Activated CD4-positive, CD25-positive, alpha-beta regulatory T cell treated with anti-CD3 and anti-CD28 coated beads, Interleukin-2, amount 50 U/mL, for 72 hours (primary cell): Measurements from ENCODE around the gene KRT3.

Experiments used
- DNase-seq: peaks from one replicate; pipeline ENCODE4 v3.0.0; 2021

The KRT3 gene

DNA sequence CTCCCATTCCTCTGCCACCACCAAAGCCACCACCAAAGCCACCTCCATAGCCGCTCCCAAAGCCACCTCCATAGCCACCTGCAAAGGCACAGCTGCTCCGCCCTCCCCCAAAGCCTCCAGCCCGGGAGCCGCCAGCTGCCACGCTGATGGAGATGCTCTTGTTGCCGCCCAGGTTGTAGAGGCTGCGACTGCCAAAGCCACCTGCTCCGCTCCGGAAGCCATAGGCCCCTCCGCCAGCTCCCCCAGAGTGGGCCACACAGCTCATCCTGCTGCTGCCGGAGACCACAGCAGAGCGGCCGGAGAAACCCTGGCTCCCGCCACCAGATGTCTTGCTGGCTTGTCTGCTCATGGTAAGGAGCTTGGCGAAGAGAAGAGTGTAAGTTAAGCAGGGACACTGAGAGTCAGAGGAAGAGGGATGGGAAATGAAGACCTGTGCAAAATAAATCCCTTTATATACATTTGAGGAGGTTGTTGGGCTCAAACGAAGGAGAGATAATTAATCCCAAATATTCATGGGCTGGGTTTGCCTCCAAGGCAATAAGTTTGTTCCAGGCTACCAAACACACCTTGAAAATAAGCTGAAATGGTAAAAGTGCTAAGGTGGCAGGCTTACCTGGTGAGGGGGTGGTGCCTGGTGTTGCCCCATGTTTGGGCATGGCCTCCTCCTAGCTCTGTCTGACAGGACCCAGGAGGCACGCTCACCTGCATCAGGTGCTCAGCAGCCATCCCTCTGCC, at the start of gene KRT3:
Gene KRT3 (minus strand): TSS at position 424 of the 735 bp plus-strand sequence. CDS start 75 bp downstream, at position 349.
- no peak for DNase-seq

DNA sequence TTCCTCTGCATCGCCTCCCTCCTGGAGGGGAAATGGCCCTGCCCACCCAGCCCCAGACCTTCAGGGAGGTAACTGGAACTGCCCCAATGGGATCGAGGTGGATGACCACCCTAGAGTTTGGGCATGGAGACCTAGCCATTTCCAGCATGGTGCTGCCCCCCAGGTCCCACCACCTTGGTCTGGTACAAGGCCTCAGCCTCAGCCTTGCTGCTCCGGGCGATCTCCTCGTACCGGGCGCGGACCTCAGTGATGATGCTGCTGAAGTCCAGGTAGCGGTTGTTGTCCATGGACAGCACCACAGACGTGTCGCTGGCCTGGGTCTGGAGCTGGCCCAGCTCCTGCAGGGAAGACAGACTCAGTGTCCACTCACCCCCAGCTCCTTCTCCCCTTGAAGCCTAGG, 48.5 kb upstream of the KRT3 start:
- no peak for DNase-seq

DNA sequence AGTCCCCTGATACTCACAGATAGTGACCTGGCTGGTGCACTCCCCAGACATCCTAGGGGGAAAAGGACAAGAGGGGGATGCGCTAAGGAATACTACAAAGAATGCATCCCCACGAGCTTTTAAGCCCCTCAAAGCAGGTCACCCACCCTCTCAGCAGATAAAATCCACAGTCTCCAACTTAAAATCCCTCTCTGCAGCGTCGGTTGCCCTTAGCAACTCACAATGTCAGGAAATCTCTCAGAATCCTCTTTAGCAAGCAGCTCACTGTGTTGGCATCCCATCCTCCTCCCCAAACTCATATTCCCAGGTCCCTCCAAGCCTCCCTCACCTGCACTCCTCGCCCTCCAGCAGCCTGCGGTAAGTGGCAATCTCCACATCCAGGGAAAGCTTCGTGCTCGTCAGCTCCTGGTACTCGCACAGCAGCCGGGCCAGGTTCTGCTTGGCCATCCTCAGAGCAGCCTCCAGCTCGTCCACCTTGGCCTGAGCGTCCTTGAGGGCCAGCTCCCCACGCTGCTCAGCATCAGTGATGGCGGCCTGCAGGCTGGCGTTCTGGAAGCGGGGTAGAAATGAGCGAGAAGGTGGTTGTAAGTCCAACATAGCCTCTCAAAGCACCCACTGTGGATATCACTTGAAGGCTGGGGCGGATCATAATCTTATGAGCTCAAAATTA, 43.7 kb upstream of the KRT3 start:
- no peak for DNase-seq

DNA sequence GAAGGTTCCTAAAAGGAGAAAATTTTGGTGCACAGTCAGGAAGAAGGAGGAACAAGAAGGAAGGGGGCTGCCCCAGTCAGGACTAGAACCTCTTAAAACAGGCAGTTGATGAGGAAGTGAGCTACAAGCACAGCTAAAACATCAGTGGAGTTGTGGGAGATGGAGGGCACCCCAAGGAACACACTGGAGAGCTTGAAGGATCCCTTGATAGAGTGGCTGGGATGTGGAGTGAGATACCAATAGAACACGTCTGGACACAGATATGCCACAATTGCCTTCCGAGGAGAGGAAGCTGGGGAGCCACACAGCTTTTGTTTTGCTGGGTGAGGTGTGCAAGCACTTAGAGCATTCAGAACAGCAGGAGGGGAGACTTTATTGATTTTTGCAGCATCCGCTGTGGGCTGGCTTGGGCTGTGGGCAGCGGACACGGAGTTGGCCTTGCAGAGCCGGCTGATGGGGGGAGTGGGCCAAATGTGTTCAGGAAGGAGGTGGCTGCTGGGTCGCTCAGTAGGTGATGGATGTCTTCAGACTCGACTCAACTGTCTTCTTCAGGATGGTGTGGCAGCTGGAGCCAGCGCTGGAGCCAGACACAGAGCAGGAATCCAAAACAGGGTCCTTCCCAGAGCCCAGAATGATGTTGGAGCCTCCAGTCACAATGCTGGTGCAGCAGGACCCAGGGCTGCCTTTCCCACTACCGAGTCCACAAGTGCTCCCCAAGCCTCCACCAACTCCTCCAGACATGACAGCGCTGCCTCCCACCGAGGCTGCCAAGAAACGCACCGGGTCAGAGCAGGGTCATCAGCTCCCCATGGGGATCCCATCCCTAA, 42.9 kb upstream of the KRT3 start:
- no peak for DNase-seq

DNA sequence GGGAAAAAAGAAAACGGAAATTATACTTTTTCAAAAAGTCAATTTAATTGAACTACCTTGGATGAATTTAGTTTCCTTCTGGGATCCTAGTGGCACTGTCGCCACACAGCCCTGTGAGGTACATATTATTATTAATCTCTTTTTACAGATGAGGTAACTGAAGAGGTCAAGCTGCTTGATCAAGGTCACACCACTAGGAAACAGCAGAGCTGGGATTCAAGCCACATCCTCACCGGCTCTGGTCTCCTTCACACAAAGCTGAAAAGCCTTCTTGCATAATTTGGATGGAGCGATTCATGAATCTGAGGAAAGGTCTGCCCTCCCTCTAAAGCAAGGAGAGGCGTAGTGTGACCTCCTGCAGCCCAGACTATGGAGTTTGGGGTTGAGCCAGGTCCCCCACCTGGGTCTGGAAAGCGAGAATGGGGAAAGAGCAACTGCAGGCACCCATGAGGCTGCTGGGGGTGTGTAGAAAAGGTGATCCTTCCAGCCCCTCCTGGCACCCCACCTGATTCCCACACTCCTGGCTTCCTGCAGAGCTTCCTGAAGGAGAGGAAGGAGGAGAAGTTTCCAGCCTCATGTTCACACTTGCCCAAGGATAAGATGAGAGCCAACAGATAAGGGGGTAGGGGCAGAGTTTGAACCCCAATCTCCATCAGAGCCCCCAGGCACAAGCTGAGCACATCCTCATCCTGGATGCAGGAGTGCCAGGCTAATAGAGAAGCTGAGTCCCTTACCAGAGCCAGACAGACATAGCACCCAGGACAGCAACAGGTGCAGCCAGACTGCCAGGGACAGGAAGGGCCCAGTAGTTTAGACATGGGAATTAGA, 42.1 kb upstream of the KRT3 start:
- DNase-seq = no peak

DNA sequence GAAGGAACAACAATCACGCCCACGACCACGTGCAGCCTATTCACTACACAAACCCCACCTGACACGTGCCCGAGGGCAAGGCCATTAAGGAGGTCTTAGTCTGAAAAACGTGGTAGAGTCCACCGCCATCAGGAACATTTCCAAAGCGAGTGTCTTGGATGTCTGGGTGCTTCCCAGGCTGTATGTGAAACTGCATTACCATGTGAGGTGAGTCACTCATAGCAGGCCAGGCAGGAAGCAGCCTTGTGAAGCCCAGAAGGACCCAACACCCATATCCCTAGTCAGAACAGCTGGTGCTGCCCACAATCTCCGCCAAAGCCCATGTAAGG, 41.5 kb upstream of the KRT3 start:
- no peak for DNase-seq

DNA sequence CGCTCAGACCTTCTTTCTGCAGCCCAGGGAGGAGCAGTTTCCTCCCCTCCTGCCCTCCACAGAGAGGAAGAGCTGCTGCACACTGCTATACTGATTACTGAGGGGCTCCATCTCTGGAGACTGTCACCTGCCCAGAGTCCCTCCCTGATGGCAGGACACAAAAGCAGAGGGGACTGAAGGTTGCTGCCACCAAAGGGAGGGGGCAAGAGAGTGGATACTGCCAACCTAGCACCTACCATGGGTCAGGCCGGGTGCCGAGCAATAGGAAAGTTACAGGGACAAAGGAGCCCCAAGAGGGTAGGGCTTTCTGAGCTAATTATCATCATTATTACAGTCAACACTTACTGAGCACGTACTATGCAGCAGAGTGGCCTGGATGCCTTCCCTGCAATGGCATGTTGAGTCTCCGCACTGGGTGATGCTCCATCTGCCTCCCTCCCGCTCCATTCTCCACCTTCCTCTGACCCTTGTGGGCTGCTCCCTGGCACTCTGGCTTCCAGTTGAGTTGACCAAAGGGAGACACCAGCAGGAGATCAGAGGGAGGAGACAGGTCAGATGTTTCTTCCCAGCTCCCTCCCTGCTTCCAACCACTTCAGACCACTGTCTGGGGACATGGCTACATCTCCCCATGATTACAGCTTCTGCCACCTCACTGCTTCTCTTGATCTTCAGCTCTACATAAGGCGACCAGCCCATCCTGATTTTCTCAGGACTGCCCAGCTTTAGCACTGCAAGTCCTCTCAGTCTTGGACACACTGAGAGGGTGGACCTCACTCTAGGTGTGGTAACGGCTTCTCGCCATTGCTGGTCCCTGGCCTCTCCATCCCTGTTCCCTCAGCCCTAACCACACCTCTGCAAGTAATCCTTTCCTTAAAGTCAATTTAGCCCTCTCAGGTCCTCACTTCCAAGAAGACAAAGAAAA, 40.8 kb upstream of the KRT3 start:
- DNase-seq = no peak

DNA sequence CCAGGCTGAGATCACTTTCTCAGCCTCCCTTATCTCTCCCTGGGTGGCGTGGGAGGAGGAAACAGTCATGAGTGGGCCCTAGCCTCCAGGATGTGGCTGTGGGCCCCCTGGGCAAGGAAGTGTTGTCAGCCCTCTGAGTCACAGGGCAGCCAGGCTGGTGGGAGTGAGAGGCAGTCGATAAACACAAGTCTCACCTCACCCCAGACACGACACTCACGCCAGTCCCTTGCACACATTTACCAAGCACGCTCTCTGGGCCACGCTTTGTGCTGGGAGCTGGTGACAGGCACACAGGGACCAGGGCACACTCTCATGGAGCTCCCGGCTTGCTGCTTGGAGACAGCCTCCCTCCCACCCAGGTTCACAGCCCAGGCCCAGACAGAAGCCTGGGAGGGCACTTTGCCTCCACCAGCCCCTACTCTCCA, 40.1 kb upstream of the KRT3 start:
- no peak for DNase-seq

DNA sequence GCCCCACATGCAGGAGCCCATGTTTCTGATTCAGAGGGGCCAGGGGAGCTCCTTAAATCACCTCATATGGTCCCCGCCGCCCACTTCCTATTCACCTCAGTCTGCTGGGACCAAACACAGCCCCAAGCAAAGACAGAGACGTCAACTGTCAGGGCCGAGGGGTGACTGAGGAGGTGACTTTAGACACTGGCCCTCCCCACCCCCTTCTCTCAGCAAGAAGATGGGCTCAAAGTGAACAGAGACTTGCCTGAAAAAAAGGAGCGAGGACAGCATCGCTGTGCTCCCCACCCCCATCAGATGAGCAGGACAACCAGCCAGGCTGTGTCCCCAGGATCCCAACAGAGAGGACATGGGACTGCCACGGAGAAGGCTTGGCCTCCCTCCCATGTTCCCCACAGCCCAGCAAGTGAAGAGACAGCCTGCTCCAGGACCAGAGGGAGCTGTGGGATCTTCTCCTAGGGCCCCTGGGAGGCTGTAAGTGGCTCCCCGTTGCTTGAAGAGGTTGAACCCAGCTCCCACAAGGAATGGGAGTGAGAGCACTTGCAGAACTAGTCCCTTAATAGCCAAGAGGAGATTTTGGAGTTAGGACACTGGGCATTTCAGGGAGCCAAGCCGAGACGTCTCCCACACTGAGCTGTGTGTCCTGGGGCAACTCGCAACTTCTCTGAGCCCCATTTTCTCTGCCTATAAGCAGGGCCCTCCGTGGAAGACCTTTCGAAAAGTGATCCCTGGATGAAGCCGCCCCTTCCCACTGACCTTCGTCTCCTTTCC, 39.5 kb upstream of the KRT3 start:
- no peak for DNase-seq

DNA sequence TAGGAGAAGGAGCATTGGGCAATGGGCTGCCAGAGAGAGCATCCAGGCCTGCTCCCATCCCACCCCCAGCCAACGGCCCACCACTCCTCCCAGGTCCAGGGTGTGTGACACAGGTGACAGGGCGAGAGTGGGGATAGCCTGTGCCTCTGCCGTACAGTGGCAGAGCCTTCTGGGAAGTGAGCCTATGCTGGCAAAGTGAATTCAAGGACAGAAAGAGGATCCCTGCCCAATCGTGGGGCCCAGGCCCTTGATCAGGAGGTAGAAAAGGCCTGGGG, 38.7 kb upstream of the KRT3 start:
- DNase-seq = no peak

DNA sequence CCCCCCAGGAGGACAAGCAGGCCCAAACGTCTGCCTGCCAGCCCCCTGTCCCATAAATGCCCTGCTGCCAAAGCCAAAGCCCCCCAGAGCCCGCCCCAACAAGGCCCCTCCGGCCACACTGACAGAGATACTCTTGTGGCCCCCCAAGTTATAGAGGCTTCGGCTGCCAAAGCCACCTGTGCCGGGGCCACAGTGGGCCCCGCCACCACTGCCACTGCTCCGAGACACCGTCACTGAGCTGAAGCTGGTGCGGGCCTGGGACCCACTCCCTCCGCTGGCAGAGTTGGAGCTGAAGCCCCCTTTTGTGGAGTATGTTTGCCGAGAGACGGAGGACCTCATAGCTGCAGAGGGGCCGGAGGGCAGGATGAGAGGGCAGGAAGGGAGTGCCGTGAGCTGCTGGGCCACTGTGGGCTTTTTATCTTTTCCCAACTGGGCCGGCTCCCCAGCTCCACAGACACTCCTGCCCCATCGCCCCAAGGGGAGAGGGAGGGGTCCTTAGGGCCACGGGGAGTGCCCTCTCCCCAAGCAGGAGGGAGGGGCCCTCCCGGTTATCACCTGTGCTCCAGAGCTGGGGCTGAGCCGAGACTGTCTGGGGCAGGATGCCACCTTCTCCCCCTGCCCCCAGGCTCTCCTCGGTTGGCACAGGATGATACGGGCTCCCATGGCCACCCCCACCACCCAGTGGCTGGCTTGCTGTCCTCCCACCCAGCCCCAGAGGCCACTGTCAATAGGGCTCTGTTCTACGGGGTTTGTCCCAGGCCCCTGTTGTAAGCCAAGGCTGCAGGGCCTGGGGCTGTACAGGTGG, 38.2 kb upstream of the KRT3 start, which contains the start of gene KRT79:
Gene KRT79 (minus strand): TSS at position 390 of the 805 bp plus-strand sequence. CDS start 51 bp downstream, at position 339.
- no peak for DNase-seq

DNA sequence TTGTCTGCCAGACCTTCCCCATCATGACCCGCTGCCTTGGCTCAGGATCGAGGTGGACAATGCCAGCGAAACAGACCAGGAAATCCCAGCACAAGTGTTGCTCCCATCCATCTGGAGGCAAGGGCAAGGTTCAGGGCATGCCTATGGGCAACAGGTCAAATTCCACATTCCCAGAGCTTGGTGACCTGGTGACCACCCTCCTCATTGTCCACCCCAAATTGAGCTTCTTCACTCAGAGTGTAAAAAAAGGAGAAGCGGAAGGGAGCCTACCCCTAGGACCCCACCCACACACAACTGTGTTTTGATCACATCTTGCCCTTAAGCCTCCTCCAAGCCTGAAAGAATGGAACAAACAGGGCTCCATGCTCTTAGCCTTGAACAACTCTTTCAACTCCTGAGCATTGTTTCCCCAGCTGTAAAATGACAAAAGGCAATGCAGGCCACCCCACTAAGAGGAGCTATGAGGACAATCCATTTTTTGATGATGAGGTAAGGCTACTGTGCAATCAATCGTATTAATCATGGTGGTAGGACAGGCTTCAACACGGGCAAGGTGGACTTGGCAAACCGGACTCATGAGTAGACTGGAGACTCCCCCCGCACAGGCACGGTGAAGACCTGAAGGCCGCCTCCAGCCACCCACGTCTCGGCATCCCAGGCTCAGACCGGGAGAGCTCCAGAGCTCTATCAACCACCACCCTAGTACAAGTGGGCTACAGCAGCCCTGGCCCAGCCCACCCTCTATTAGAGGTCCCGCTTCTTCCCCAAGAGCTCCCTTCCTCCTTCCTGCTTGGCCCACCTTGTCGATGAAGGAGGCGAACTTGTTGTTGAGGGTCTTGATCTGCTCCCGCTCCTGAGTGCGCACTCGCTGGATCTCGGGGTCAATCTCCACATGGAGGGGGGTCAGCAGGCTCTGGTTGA, 37.3 kb upstream of the KRT3 start:
- no peak for DNase-seq

DNA sequence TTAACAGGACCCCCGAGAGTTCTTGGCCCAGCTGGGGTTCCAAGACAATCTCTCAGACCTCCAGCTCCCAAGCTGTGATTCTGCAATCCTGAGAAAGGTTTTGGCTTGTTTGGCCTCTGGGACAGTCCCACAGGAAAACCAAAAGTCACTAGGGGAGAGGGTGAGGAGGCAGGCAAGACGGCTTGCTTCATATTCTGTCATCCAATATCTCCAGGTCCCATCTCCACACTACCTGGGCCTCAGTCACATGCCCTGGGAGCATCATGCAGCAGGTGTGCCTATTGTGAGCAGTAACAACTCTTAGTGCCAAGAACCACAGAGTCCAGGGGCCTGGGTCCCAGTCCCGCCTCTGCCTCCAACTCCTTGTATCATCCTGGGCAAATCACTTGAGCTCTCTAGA, 36.5 kb upstream of the KRT3 start:
- no peak for DNase-seq

DNA sequence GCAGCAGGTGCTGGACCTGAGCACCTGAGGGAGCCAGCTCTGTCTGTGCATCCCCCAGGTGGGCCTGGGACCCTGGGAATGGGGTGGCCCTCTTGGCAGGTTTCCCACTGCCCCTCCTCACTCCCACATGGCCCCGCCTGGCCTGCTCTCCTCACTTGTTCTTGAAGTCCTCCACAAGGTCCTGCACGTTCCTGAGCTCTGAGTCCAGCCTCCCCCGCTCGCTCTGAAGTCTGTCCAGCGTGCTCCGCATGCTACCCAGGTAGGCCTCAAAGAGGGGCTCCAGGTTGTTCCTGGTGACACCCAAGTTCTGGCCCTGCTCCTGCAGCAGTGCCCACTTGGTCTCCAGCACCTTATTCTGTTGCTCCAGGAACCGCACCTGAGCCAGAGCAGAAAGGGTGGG, 35.3 kb upstream of the KRT3 start:
- DNase-seq = no peak

DNA sequence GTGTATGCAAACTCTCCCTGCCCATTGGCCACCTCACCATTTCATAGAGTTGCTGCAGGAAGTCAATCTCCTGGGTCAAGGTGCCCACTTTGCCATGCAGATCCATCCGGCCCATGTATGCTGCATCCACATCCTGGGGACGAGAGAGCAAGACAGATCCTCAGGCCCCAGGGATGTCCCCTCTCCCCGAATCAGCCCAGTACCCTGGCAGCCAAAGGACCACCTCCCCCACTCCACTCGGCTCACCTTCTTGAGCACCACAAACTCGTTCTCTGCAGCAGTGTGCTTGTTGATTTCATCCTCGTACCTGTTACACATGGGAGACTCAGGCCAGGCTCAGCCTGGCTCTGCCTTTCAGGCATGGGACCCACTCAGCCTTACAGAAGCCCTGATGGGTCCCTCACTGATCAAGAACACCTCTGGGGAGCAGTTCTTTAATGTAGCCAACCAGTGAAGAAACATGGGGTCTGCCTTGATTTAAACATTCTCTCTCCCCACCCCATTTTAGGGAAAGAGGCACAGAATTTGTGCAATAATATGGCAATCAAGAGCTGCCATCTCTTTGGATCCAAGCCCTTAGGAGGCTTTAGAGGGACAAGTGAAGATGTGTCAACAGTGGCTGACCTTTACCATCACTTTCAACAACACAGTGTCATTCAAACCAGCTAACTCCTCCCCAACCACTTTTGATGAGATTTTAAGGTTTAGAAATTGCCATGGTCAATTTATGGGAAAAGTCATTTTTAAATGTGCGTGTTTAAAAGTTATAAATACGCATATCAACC, 34.3 kb upstream of the KRT3 start:
- DNase-seq = no peak

DNA sequence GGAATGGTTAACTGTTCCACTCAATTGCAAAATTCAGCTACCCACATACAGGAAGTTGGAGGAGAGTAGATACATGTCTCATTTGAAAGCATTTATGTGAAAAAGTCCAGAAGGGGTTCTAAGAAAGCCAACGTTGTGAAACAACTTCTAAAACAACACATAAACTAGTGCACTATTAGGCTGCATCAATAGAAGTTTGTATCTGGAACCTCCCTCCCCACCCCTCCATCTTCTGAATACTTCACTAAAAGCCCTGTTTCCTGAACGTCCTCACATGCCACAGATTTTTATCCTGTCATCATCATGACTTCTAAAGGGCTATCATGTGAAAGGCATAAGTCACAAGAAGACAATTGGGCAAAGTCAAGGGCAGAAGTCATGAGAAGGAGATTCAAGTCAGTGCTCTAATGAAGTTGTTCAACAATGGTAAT, 32.7 kb upstream of the KRT3 start:
- DNase-seq = no peak

DNA sequence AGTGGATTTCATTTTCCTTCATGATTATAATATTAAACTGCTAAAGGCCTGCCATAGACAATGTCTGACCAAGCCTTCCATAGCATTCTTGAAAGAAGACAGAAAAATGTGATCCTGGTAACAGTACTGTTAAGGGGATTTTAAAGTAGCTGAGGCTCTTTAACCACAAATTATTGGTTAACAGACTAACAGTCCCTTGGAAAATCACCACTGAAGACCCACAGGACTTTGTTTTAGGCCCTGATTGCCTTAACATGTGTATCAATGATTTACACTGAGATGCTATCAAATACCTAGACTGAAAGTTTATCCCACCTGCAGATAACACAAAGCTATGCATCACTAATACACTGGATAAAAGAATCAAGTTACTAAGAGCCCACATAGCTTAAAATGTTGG, 32.2 kb upstream of the KRT3 start:
- no peak for DNase-seq

DNA sequence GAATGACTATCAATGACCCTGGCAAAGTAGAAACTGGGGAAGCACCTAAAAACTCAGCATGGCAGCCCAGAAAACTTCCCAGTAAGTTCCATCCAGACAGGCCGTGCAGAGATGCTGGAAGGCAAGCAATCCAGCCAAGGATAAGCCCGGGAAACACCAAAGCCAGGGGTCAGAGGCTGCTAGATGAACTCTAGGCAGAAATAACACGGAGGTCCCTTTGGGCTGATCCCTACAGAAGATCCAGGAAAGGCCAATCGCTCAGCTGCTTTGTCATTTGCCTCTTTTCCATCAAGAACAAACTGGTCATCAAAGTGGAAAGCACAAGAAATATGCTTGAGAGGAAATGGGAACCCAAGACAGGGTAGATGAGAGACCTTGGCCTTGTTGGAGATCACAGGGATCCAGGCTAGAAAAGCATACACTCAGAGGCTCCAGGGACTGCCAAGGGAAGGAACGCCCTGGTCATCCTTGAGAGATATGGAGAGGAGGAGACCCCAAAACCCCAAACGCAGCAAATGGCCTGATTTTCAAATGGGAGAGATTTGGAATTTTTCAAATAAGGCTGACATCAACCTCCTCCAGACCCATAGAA, 31.7 kb upstream of the KRT3 start:
- no peak for DNase-seq
